ENCODE measurements around the gene TNFAIP8. TPM values are rescaled to one million over a fixed set of nuclear protein-coding genes. Genes with fewer than 3 reads are reported as not detected.

TNFAIP8 gene
- total and polyA plus RNA-seq, 9 of the 15 experiments (the other 6 are each of a cell fraction or from before 2014, with no cell fraction given), result 29.9 to 52.2 (median 44.8) TPM

GRCh38 chr5:119318256-119318894, 37.4 kb upstream of the TNFAIP8 start (continued):
- TF ChIP-seq SUPT5H (IDR thresholded peaks at IDR 0.05), result no peak
- TF ChIP-seq ZNF384 (IDR thresholded peaks at IDR 0.05; ENCODE audit: low read depth, low read length), result peak; percentile 50; the same call in 1 of the 2 replicates
- TF ChIP-seq BCOR (IDR thresholded peaks at IDR 0.05), result no peak
- no peak for TF ChIP-seq HES1 (IDR thresholded peaks at IDR 0.05; ENCODE audit: low read depth)
- TF ChIP-seq BHLHE40 (IDR thresholded peaks at IDR 0.05; ENCODE audit: low read length), result peak; percentile 39; the same call in 1 of the 2 replicates
- TF ChIP-seq EP400 (IDR thresholded peaks at IDR 0.05), result peak; percentile 43; the same call in 1 of the 2 replicates
- no peak for TF ChIP-seq SMAD2 (IDR thresholded peaks at IDR 0.05; ENCODE audit: low read depth, low read length)
- TF ChIP-seq GABPA (tag; conservative IDR thresholded peaks at IDR 0.05; ENCODE audit: low read depth), result no peak
- TF ChIP-seq FOXK1 (CRISPR knock-in tag; IDR thresholded peaks at IDR 0.05; ENCODE audit: borderline replicate concordance), result no peak
- no peak for TF ChIP-seq PRMT5 (CRISPR knock-in tag; IDR thresholded peaks at IDR 0.05)
- TF ChIP-seq VEZF1 (CRISPR knock-in tag; IDR thresholded peaks at IDR 0.05), result peak; percentile 71
- no peak for TF ChIP-seq TCFL5 (CRISPR knock-in tag; conservative IDR thresholded peaks at IDR 0.05)
- peak; percentile 63; the same call in 1 of the 2 replicates for TF ChIP-seq ZNF592 (IDR thresholded peaks at IDR 0.05)
- TF ChIP-seq NR2C1 (IDR thresholded peaks at IDR 0.05), result peak; percentile 11; the same call in 1 of the 2 replicates
- TF ChIP-seq NR2C1 (tag; IDR thresholded peaks at IDR 0.05), result 0 out of 2 replicates have a peak, but pooled peaks have one; percentile 12
- TF ChIP-seq HINFP (tag; conservative IDR thresholded peaks at IDR 0.05; ENCODE audit: low read depth), result no peak
- no peak for TF ChIP-seq ETV6 (IDR thresholded peaks at IDR 0.05; ENCODE audit: borderline replicate concordance in 1 of 2, low read depth in 2 of 2, low read length in 1 of 2)
- TF ChIP-seq ETV6 (CRISPR knock-in tag; IDR thresholded peaks at IDR 0.05; ENCODE audit: borderline replicate concordance), result no peak
- no peak for TF ChIP-seq ZNF232 (CRISPR knock-in tag; IDR thresholded peaks at IDR 0.05)
- no peak for TF ChIP-seq HNRNPUL1 (IDR thresholded peaks at IDR 0.05; ENCODE audit: low read length)
- no peak for TF ChIP-seq TAF15 (IDR thresholded peaks at IDR 0.05; ENCODE audit: low read depth, low read length)
- peak; percentile 70 for TF ChIP-seq ZNF263 (CRISPR knock-in tag; IDR thresholded peaks at IDR 0.05; ENCODE audit: borderline replicate concordance)
